Measurements from ENCODE around the gene PHF21B. TPM values are rescaled to one million over a fixed set of nuclear protein-coding genes. Genes with fewer than 3 reads are reported as not detected.

Gene PHF21B
- total RNA-seq, 3 donors from 2014 or later (not counting 1 experiment from before 2014, with no cell fraction given): not detected

DNA sequence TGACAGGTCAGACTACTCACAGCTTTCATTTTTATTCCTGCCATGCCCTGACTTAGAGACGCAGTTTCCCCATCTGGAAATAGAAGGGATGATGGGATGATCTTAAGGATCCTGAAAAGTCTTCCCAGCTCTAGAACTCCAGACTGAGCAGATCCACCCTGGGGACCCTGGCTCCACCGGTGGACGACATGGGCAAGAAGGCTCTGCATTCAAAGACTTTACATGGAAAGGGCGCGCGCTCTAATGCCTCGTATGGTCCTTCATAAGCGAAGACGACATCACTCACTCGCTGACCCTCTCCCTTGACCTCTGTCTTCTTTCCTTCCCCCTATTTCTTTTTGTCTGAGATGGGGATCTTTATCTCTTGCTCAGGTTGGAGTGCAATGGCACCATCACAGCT is 24.4 kb upstream of the PHF21B start:
- Mint-ChIP-seq H3K4me3 (no peak overlapping the region), H3K4me1 (no peaks in the 10 kb centered on the region), H3K9me3 (no peaks in the 10 kb centered on the region), H3K36me3 (no peaks in the 10 kb centered on the region), H3K27ac (no peak overlapping the region), H3K27me3 (ENCODE audit: low read depth in 2 of 2) (peaks cover 5 to 11% of the 10 kb centered on the region in 2 donors)
- H3K4me1 ChIP-seq (ENCODE audit: control insufficient read depth, insufficient read depth, low read length): no peaks in the 10 kb centered on the region
- H3K4me3 ChIP-seq (ENCODE audit: low read length): no peak overlapping the region
- ATAC-seq (no peak), DNase-seq (no peak)
- TF ChIP-seq CTCF (IDR thresholded peaks at IDR 0.05): no peak
- 90% methylated on average over 10 of the region's 10 CpGs for WGBS (ENCODE audit: insufficient coverage)
- no peak overlapping the region for H3K27ac ChIP-seq (ENCODE audit: low read length)
- H3K27me3 ChIP-seq (ENCODE audit: control insufficient read depth, insufficient read depth, low read length): no peaks in the 10 kb centered on the region
- no peaks in the 10 kb centered on the region for H3K9me3 ChIP-seq (ENCODE audit: control insufficient read depth, insufficient read depth, low read length)
- intact Hi-C loops (cut with micrococcal nuclease): no loop called here
- no peaks in the 10 kb centered on the region for H3K36me3 ChIP-seq (ENCODE audit: control insufficient read depth, insufficient read depth, low read length)

- Histone ChIP-seq H3K4me3 (ENCODE audit: low read length) (no peak overlapping the region), H3K27ac (ENCODE audit: low read length) (no peak overlapping the region), H3K36me3 (ENCODE audit: control insufficient read depth, insufficient read depth, low read length) (no peaks in the 10 kb centered on the region), H3K27me3 (ENCODE audit: control insufficient read depth, insufficient read depth, low read length) (no peaks in the 10 kb centered on the region), H3K9me3 (ENCODE audit: control insufficient read depth, insufficient read depth, low read length) (no peaks in the 10 kb centered on the region), H3K4me1 (ENCODE audit: control insufficient read depth, insufficient read depth, low read length) (no peaks in the 10 kb centered on the region)
- H3K36me3 Mint-ChIP-seq: no peaks in the 10 kb centered on the region
- TF ChIP-seq CTCF (IDR thresholded peaks at IDR 0.05): no peak
- intact Hi-C loops (cut with micrococcal nuclease): no loop called here
- H3K27ac Mint-ChIP-seq: no peak overlapping the region
- H3K4me3 Mint-ChIP-seq: no peak overlapping the region
- no peaks in the 10 kb centered on the region for H3K9me3 Mint-ChIP-seq
- H3K4me1 Mint-ChIP-seq: no peaks in the 10 kb centered on the region
- WGBS (ENCODE audit: insufficient coverage): 0% methylated on average over 1 of the region's 2 CpGs
- DNase-seq (no peak), ATAC-seq (no peak)
- peaks cover 5 to 11% of the 10 kb centered on the region in 2 donors for H3K27me3 Mint-ChIP-seq (ENCODE audit: low read depth in 2 of 2)
Measured at GRCh38 chr22:45033136-45033535, 23.3 kb upstream of the PHF21B start.

- Histone ChIP-seq H3K27me3 (ENCODE audit: control insufficient read depth, insufficient read depth, low read length) (no peaks in the 10 kb centered on the region), H3K4me1 (ENCODE audit: control insufficient read depth, insufficient read depth, low read length) (no peaks in the 10 kb centered on the region), H3K9me3 (ENCODE audit: control insufficient read depth, insufficient read depth, low read length) (no peaks in the 10 kb centered on the region), H3K27ac (ENCODE audit: low read length) (no peak overlapping the region), H3K36me3 (ENCODE audit: control insufficient read depth, insufficient read depth, low read length) (no peaks in the 10 kb centered on the region), H3K4me3 (ENCODE audit: low read length) (no peak overlapping the region)
- no peak for ATAC-seq
- no peak for TF ChIP-seq CTCF (IDR thresholded peaks at IDR 0.05)
- H3K27ac Mint-ChIP-seq: no peak overlapping the region
- no peaks in the 10 kb centered on the region for H3K4me1 Mint-ChIP-seq
- no peaks in the 10 kb centered on the region for H3K36me3 Mint-ChIP-seq
- WGBS (ENCODE audit: insufficient coverage): 79% methylated on average over 1 of the region's 1 CpG
- no peak for DNase-seq
- no peaks in the 10 kb centered on the region for H3K9me3 Mint-ChIP-seq
- intact Hi-C loops (cut with micrococcal nuclease): no loop called here
- H3K27me3 Mint-ChIP-seq (ENCODE audit: low read depth in 2 of 2): peaks cover 5 to 11% of the 10 kb centered on the region in 2 donors
- H3K4me3 Mint-ChIP-seq: no peak overlapping the region
Measured at GRCh38 chr22:45031629-45032403, 22.0 kb upstream of the PHF21B start.

DNA sequence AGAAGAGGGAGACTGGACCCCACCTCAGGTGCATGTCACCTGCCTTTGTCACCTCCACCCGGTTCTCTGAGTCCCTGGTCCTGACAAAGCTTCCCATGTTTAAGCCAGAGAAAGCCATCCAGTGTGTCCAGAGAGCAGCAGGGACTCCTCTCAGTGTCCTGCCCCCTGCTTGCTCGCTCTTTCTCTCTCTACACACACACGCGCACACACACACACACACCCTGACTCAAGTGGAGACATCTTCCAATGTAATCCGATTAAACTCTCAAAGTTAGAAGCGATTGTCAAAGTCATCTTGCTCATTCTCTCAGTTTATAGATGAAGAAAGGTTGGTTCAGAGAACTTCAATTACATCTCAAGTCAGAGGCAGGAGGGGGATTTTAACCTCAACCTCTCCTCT is 19.7 kb upstream of the PHF21B start:
- Mint-ChIP-seq H3K27me3 (ENCODE audit: low read depth in 2 of 2) (peaks cover 7 to 11% of the 10 kb centered on the region in 2 donors), H3K27ac (no peak overlapping the region), H3K36me3 (no peaks in the 10 kb centered on the region), H3K9me3 (no peaks in the 10 kb centered on the region), H3K4me3 (no peak overlapping the region), H3K4me1 (no peaks in the 10 kb centered on the region)
- Histone ChIP-seq H3K27me3 (ENCODE audit: control insufficient read depth, insufficient read depth, low read length) (no peaks in the 10 kb centered on the region), H3K4me1 (ENCODE audit: control insufficient read depth, insufficient read depth, low read length) (no peaks in the 10 kb centered on the region), H3K36me3 (ENCODE audit: control insufficient read depth, insufficient read depth, low read length) (no peaks in the 10 kb centered on the region), H3K9me3 (ENCODE audit: control insufficient read depth, insufficient read depth, low read length) (no peaks in the 10 kb centered on the region), H3K27ac (ENCODE audit: low read length) (no peak overlapping the region), H3K4me3 (ENCODE audit: low read length) (no peak overlapping the region)
- TF ChIP-seq CTCF (IDR thresholded peaks at IDR 0.05): no peak
- no peak for ATAC-seq
- intact Hi-C loops (cut with micrococcal nuclease): no loop called here
- 89% methylated on average over 6 of the region's 6 CpGs for WGBS (ENCODE audit: insufficient coverage)
- no peak for DNase-seq

Data from natural killer cell (primary cell).